Tibial nerve (tissue), 4 donors: Measurements from ENCODE around the gene DOK6. TPM values are rescaled to one million over a fixed set of nuclear protein-coding genes. Genes with fewer than 3 reads are reported as not detected.

Experiments used
- DNase-seq, 2 donors: peaks; one replicate each; pipeline ENCODE4 v3.0.0-alpha.2; 2019; ENCODE audit warnings: low spot score in 2 of 2
- H3K27ac ChIP-seq, 4 donors: fragments of 200-600 bp; sonication (generic) in 3 of 4; one replicate each; pipeline ENCODE4 v1.5.1; 2017 to 2019; ENCODE audit warnings: mild to moderate bottlenecking in 1 of 4
- H3K27me3 ChIP-seq, 2 donors: fragments of 200-600 bp; sonication (generic) in 1 of 2; one replicate each; pipeline versions ENCODE4 v1.5.1 to v1.6.0; 2017 to 2019
- H3K36me3 ChIP-seq, 3 donors: fragments of 200-600 bp; sonication (generic); one replicate each; pipeline ENCODE4 v1.5.1; 2018 to 2019
- H3K4me1 ChIP-seq, 4 donors: fragments of 200-600 bp; sonication (generic) in 3 of 4; one replicate each; pipeline ENCODE4 v1.5.1; 2017 to 2019
- H3K4me3 ChIP-seq, 4 donors: fragments of 200-600 bp; sonication (generic) in 3 of 4; one replicate each; pipeline ENCODE4 v1.5.1; 2017 to 2019; ENCODE audit warnings: mild to moderate bottlenecking in 1 of 4, moderate library complexity in 1 of 4
- H3K9me3 ChIP-seq, 4 donors: fragments of 200-600 bp; sonication (generic) in 3 of 4; one replicate each; pipeline ENCODE4 v1.5.1; 2017 to 2019
- EP300 ChIP-seq, 2 donors: sonication (generic); formaldehyde crosslinking; IDR thresholded peaks; one replicate each; pipeline ENCODE4 v1.6.1; 2017; ENCODE audit warnings: antibody characterized with exemption in 2 of 2, mild to moderate bottlenecking in 1 of 2
- POLR2A ChIP-seq, 2 donors: fragments of 450-650 bp; IDR thresholded peaks; one replicate each; pipeline ENCODE4 v1.6.1; 2017; ENCODE audit warnings: antibody characterized with exemption in 2 of 2, mild to moderate bottlenecking in 2 of 2, moderate library complexity in 2 of 2
- whole genome bisulfite sequencing, 2 donors: methylation state at CpG; one replicate each; pipeline ENCODE4 v1.1.5; 2018; 5-methylcytosine and 5-hydroxymethylcytosine counted together
- total RNA-seq, 4 donors: library from RNA; depleted of rRNA; stranded (reverse); fragments of >200 nt; gene quantifications; one replicate each; pipeline ENCODE4 v1.1.0, GENCODE V29; 2016
- TF ChIP-seq, protein P1 (sequence below), 5 experiments: fragments of 200-600 bp in 3 of 5; fragments of 450-650 bp in 2 of 5; sonication (generic) in 3 of 5; IDR thresholded peaks; one replicate each; pipeline ENCODE4 v1.5.1; 2016 to 2019; ENCODE audit warnings: antibody characterized with exemption in 5 of 5, mild to moderate bottlenecking in 3 of 5, moderate library complexity in 2 of 5

The DOK6 gene
- total RNA-seq, 4 donors from 2014 or later: 4.0 to 28.6 (median 6.1) TPM

DNA sequence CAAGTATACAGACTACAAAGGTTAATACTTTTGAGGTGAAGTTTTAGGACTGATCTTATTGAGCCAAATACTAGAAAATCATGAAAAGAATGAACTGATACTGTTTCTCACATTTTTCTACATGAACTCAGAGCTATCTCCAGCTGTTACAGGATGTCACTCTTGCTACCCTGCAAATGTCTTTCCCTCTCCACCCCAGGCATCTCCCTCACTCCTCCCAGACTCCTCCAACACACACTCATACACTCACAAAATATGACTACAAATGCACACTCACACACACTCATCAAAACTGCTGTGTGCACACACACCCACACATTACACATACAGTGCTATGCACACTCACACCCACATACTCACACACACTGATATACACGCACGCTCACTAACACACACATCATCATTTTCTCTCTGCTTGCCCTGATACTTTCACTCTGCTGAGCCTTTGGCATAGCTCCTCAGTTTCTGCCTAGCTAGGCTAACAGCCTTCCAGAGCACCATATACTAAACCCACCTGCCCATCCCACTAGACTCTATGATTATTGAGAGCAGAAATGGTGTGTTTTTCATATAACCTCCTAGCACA lies 273.7 kb downstream of the DOK6 start:
- Histone ChIP-seq H3K36me3 (no peaks in the 10 kb centered on the region), H3K27ac (peak overlapping the region in 2 of 4 donors; percentile 31 to 71)
- WGBS, 2 donors: 58 to 62% methylated on average over 2 of the region's 2 CpGs

DNA sequence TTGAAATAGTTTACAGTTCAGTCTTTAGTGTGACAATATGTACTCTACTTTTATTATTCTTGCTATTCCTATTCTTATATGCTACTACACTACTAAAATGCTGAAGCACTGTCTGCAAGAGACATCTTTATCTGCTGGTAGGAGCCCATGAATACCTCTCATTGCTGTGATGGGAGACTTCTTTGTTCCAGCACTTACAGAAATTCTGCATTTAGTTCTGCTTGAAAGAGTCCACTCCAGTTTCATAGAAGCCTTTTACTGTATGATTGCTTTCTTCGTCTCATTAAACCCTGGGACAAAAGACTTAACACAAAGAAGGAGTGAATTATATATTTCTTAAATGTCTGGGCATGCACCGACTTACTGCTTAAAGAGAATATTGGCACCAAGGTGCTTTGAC lies 274.3 kb downstream of the DOK6 start:
- H3K9me3 ChIP-seq: no peaks in the 10 kb centered on the region
- peak overlapping the region in 1 of 4 donors; percentile 1 for H3K4me3 ChIP-seq
- peaks cover 0 to 16% (median 0%) of the 10 kb centered on the region in 4 donors for H3K4me1 ChIP-seq
- peak overlapping the region in 2 of 4 donors; percentile 31 to 71 for H3K27ac ChIP-seq
- H3K36me3 ChIP-seq: no peaks in the 10 kb centered on the region
- WGBS, 2 donors: 47 to 60% methylated on average over 2 of the region's 2 CpGs
- TF ChIP-seq POLR2A (IDR thresholded peaks at IDR 0.05): no peak
- no peak for TF ChIP-seq EP300 (IDR thresholded peaks at IDR 0.05)
- TF ChIP-seq, protein P1, sequence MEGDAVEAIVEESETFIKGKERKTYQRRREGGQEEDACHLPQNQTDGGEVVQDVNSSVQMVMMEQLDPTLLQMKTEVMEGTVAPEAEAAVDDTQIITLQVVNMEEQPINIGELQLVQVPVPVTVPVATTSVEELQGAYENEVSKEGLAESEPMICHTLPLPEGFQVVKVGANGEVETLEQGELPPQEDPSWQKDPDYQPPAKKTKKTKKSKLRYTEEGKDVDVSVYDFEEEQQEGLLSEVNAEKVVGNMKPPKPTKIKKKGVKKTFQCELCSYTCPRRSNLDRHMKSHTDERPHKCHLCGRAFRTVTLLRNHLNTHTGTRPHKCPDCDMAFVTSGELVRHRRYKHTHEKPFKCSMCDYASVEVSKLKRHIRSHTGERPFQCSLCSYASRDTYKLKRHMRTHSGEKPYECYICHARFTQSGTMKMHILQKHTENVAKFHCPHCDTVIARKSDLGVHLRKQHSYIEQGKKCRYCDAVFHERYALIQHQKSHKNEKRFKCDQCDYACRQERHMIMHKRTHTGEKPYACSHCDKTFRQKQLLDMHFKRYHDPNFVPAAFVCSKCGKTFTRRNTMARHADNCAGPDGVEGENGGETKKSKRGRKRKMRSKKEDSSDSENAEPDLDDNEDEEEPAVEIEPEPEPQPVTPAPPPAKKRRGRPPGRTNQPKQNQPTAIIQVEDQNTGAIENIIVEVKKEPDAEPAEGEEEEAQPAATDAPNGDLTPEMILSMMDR (IDR thresholded peaks at IDR 0.05): no peak
- H3K27me3 ChIP-seq: no peaks in the 10 kb centered on the region
- no peak for DNase-seq

More for the DNA sequence above, 273.7 kb downstream of the DOK6 start:
- TF ChIP-seq EP300 (IDR thresholded peaks at IDR 0.05): no peak
- TF ChIP-seq POLR2A (IDR thresholded peaks at IDR 0.05): no peak
- TF ChIP-seq, protein P1 (IDR thresholded peaks at IDR 0.05): no peak
- Histone ChIP-seq H3K27me3 (no peaks in the 10 kb centered on the region), H3K4me3 (peak overlapping the region in 1 of 4 donors; percentile 1), H3K4me1 (peaks cover 0 to 16% (median 0%) of the 10 kb centered on the region in 4 donors), H3K9me3 (no peaks in the 10 kb centered on the region)
- no peak for DNase-seq

DNA sequence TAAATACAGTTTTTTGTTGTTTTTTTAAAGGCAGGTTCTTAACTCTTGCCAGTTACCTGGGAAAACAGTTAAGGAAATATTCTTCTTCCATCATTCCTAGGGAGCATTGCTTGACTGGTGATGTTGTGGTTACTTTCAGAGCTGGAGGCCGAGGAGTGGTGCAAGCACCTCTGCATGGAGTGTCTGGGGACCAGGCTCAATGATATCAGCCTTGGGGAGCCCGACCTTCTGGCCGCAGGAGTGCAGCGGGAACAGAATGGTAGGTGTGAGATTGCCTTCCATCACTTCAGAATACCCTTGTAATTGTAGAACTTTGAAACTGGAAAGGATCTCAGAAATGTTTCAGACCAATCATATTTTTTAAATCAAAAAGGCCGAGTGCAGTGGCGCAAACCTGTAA lies 276.9 kb downstream of the DOK6 start:
- no peak overlapping the region for H3K27ac ChIP-seq
- H3K27me3 ChIP-seq: no peaks in the 10 kb centered on the region
- no peak overlapping the region for H3K4me3 ChIP-seq
- no peak for TF ChIP-seq POLR2A (IDR thresholded peaks at IDR 0.05)
- TF ChIP-seq EP300 (IDR thresholded peaks at IDR 0.05): no peak
- TF ChIP-seq, protein P1 (IDR thresholded peaks at IDR 0.05): no peak
- DNase-seq: no peak
- peaks cover 0 to 16% (median 0%) of the 10 kb centered on the region in 4 donors for H3K4me1 ChIP-seq
- 94% methylated on average over 6 of the region's 6 CpGs for WGBS, 2 donors
- H3K9me3 ChIP-seq: no peaks in the 10 kb centered on the region
- H3K36me3 ChIP-seq: no peaks in the 10 kb centered on the region

DNA sequence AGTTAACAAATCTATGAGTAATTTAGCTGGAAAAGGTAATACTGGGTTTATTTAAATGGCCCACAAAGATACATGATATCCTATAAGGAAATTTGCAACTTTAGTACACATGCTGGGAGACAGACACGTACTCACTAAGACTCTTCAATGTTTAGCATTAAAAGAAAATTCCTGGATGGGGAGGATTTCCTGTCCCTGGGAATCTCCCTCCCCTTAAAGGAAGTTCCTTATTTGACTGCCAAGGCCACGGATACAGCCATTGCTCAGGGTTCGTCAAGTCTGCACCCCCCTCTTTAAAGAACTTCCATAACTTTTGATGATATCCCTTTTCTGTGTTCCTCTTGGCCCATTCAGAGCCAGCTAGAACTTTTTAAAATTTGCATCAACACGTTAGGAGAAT lies 279.4 kb downstream of the DOK6 start:
- Histone ChIP-seq H3K36me3 (no peaks in the 10 kb centered on the region), H3K4me3 (no peak overlapping the region), H3K27me3 (no peaks in the 10 kb centered on the region), H3K4me1 (peaks cover 0 to 14% (median 0%) of the 10 kb centered on the region in 4 donors), H3K27ac (no peak overlapping the region), H3K9me3 (no peaks in the 10 kb centered on the region)
- no peak for DNase-seq
- WGBS, 2 donors: 68 to 78% methylated on average over 4 of the region's 4 CpGs
- TF ChIP-seq EP300 (IDR thresholded peaks at IDR 0.05): no peak
- TF ChIP-seq, protein P1 (IDR thresholded peaks at IDR 0.05): no peak
- TF ChIP-seq POLR2A (IDR thresholded peaks at IDR 0.05): no peak

DNA sequence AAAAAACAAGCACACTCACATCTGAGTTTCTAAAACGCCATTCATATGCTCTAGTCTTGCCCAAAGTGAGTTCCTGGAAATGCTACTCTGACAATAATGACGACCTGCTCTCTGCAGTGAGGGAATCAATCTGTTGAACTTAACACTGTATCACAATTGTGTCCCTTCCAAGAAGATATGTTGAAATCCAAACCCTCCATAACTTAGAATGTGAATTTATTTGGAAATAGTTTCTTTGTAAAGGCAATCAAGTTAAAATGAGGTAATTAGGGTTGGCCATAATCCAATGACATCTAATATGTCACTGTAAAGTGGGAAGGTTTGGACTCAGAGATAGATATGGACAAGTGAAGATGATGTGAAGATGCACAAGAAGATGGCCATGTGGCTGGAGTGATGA lies 282.5 kb downstream of the DOK6 start:
- H3K9me3 ChIP-seq: no peaks in the 10 kb centered on the region
- H3K27me3 ChIP-seq: no peaks in the 10 kb centered on the region
- no peak for DNase-seq
- 77% methylated on average over 2 of the region's 2 CpGs for WGBS, 2 donors
- H3K27ac ChIP-seq: no peak overlapping the region
- TF ChIP-seq EP300 (IDR thresholded peaks at IDR 0.05) (no peak), POLR2A (IDR thresholded peaks at IDR 0.05) (no peak)
- TF ChIP-seq, protein P1 (IDR thresholded peaks at IDR 0.05): no peak
- H3K4me3 ChIP-seq: no peak overlapping the region
- no peaks in the 10 kb centered on the region for H3K36me3 ChIP-seq
- no peaks in the 10 kb centered on the region for H3K4me1 ChIP-seq
